Right atrium auricular region (tissue), 2 donors: Measurements from ENCODE around the gene ERCC2. TPM values are rescaled to one million over a fixed set of nuclear protein-coding genes. Genes with fewer than 3 reads are reported as not detected.

Experiments
- DNase-seq: peaks from one replicate; pipeline ENCODE4 v3.0.0-alpha.2; 2019; ENCODE audit warnings: low spot score
- H3K27ac ChIP-seq, 2 donors: fragments of 200-600 bp; sonication (generic); 1 replicate in 1 of 2; 2 replicates in 1 of 2; pipeline ENCODE4 v1.5.1; 2016 to 2019
- H3K27me3 ChIP-seq, 2 donors: fragments of 200-600 bp; sonication (generic); one replicate each; pipeline versions ENCODE4 v1.5.1 to v1.6.0; 2017 to 2019
- H3K36me3 ChIP-seq: fragments of 200-600 bp; sonication (generic); one replicate; pipeline ENCODE4 v1.5.1; 2016
- H3K4me1 ChIP-seq, 2 donors: fragments of 200-600 bp; sonication (generic); one replicate each; pipeline versions ENCODE4 v1.5.1 to v1.6.0; 2017 to 2019
- H3K4me3 ChIP-seq, 2 donors: fragments of 200-600 bp; sonication (generic); 1 replicate in 1 of 2; 2 replicates in 1 of 2; pipeline ENCODE4 v1.5.1; 2017 to 2019; ENCODE audit warnings: mild to moderate bottlenecking in 1 of 2, moderate library complexity in 1 of 2
- H3K9me3 ChIP-seq, 2 donors: fragments of 200-600 bp; sonication (generic); one replicate each; pipeline ENCODE4 v1.5.1; 2019
- CTCF ChIP-seq, 2 donors: fragments of 200-600 bp; sonication (generic); IDR thresholded peaks; one replicate each; pipeline ENCODE4 v1.5.1; 2019; ENCODE audit warnings: antibody characterized with exemption in 2 of 2
- total RNA-seq, 2 donors: library from RNA; depleted of rRNA; stranded (reverse); fragments of >200 nt; gene quantifications; one replicate each; pipeline ENCODE4 v1.1.0, GENCODE V29; 2016

Gene ERCC2
- total RNA-seq, 2 donors from 2014 or later, result 8.6 to 11.2 TPM

DNA sequence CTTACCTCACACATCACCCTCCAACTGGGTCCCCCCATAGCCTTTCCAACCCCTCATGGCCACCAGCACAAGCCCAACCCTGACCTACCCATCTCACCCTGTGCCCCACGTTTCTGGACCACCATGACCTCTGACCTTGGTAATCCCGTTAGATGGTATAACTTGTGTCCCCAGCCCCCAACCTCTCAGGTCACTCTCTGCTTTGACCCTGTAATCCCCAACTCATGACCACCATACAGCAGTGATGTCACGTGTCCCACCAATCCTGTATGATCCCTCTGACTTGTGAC, 21.3 kb downstream of the ERCC2 start:
- DNase-seq, result no peak
- Histone ChIP-seq H3K36me3 (peaks cover 19% of the 10 kb centered on the region), H3K9me3 (no peaks in the 10 kb centered on the region), H3K27me3 (peaks cover 0 to 4% of the 10 kb centered on the region in 2 donors), H3K4me1 (no peaks in the 10 kb centered on the region), H3K4me3 (no peak overlapping the region), H3K27ac (no peak overlapping the region)
- no peak for TF ChIP-seq CTCF (IDR thresholded peaks at IDR 0.05)

DNA sequence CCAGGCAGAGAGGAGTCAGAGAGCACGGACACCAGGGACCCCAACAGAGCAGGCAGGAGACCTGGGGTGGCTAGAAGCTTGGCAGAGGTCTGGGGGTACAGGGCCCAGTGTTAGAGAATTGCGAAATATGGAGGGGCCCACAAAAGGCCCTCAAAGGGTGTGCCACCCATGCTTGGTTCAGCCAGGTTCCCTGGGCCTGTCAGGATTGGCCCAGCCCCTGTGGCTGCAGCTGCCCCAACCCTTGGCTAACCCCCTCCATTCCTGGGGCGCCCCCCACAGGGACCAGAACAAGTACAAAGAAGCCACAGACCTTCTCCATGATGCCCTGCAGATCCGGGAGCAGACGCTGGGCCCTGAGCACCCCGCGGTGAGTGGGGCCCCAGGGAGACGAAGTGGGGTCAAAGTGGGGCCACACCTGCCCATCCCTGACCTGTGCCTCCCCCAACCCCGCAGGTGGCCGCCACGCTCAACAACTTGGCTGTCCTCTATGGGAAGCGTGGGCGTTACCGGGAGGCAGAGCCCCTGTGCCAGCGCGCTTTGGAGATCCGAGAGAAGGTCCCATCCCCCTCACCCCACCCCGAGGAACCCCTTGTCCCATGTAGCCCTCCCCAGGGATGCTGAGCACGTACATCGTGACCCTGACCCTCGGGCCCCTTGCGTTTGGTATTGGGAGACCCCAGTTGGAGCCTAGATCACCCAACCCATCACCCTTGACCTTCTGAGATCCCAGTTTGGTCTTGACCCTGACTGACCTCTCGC, 21.8 kb downstream of the ERCC2 start:
- DNase-seq, result no peak
- Histone ChIP-seq H3K4me3 (no peak overlapping the region), H3K36me3 (peaks cover 19% of the 10 kb centered on the region), H3K9me3 (no peaks in the 10 kb centered on the region), H3K27ac (no peak overlapping the region), H3K4me1 (no peaks in the 10 kb centered on the region), H3K27me3 (peaks cover 0 to 4% of the 10 kb centered on the region in 2 donors)
- no peak for TF ChIP-seq CTCF (IDR thresholded peaks at IDR 0.05)

DNA sequence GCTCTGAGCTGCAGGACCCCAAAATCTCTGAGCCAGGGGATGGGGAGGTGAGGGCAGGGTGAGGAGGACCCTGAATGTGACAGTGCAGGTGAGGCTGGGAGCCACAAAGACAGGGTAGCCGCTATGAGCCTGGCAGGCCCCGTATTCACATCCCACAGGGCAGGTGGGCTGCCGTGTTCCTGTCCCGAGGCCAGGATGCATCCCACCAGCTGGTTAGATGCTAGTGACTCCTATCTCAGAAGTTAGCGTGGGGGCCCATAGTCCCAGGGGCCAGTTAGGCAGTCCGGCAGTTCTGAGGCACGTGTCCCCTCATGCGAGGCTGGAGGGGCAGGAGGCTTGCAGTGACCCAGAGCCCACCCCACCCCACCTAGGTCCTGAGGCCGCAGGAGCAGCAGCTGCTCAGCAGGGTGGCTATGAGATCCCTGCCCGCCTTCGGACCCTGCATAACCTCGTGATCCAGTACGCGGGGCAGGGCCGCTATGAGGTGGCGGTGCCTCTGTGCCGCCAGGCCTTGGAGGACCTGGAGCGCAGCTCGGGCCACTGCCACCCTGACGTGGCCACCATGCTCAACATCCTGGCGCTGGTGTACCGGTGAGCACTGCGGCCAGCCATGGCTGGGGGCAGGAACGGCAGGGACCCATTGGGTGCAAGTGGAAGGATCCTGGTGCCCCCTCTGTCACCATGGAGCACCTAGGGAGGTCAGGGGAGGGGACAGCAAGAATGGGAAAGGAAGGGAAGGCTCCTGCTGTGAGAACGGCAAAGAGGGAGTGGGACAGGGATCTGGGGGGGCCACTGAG, 22.6 kb downstream of the ERCC2 start:
- no peak overlapping the region for H3K27ac ChIP-seq
- H3K27me3 ChIP-seq, result peaks cover 0 to 4% of the 10 kb centered on the region in 2 donors
- no peak for TF ChIP-seq CTCF (IDR thresholded peaks at IDR 0.05)
- peaks cover 18% of the 10 kb centered on the region for H3K36me3 ChIP-seq
- no peaks in the 10 kb centered on the region for H3K9me3 ChIP-seq
- H3K4me1 ChIP-seq, result no peaks in the 10 kb centered on the region
- no peak overlapping the region for H3K4me3 ChIP-seq
- no peak for DNase-seq

- TF ChIP-seq CTCF (IDR thresholded peaks at IDR 0.05), result no peak
- H3K9me3 ChIP-seq, result no peaks in the 10 kb centered on the region
- H3K36me3 ChIP-seq, result peaks cover 7% of the 10 kb centered on the region
- H3K27me3 ChIP-seq, result peaks cover 0 to 4% of the 10 kb centered on the region in 2 donors
- no peak for DNase-seq
- H3K4me3 ChIP-seq, result no peak overlapping the region
- no peak overlapping the region for H3K27ac ChIP-seq
- H3K4me1 ChIP-seq, result no peaks in the 10 kb centered on the region
Observed at GRCh38 chr19:45346449-45346848, 23.9 kb downstream of the ERCC2 start.

DNA sequence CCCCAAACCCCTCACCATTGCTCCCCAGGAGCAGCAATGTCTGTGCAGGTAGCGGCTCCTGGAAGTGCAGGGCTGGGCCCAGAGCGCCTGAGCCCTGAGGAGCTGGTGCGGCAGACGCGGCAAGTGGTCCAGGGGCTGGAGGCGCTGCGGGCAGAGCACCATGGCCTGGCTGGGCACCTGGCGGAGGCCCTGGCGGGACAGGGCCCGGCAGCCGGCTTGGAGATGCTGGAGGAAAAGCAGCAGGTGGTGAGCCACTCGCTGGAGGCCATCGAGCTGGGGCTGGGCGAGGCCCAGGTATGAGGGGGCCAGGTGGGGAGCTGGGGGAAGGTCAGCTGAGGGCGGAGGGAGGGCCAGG, 24.9 kb downstream of the ERCC2 start:
- Histone ChIP-seq H3K4me1 (peaks cover 0 to 8% of the 10 kb centered on the region in 2 donors), H3K4me3 (no peak overlapping the region), H3K36me3 (no peaks in the 10 kb centered on the region), H3K9me3 (no peaks in the 10 kb centered on the region), H3K27ac (no peak overlapping the region), H3K27me3 (peaks cover 0 to 9% of the 10 kb centered on the region in 2 donors)
- DNase-seq, result no peak
- TF ChIP-seq CTCF (IDR thresholded peaks at IDR 0.05), result no peak
